ENCODE results near the gene OR4D2.

DNA sequence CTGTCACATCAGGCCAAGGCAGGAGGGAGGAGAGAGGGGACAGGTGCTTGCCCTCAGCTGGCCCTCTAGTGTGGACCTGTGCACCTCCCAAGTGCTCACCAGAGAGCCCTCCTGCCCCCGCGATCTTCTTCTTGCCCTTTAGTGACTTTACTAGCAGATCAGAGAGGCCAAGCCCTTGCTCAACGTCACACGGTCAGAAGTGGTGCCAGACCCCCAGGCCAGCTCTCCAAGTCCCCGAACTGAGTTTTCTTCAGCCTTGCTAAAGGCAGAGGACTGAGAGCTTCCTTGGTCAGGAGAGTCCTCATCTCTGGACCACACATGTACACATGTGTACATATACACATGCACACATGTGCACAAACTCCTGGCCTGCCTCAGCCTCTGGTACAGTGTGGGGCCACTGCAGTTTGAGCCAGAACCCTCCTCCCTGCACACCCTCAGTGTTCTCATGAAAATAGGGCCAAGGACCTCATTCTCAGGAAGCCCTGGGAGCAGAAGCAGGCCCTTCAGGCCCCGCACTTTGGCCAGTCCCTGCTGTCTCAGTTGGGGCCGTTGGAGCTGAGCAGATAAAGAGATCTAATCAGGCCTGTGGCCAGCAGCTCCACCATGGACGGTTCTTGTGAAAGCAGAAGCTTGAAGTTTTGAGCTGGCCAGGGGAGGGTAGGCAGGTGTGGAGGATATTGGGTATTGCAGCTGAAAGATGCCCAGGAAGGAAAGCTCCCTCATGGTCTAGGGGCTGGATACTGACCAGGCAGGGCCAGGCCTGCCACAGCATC, 18.4 kb downstream of the OR4D2 start:
- TF ChIP-seq, protein P1, sequence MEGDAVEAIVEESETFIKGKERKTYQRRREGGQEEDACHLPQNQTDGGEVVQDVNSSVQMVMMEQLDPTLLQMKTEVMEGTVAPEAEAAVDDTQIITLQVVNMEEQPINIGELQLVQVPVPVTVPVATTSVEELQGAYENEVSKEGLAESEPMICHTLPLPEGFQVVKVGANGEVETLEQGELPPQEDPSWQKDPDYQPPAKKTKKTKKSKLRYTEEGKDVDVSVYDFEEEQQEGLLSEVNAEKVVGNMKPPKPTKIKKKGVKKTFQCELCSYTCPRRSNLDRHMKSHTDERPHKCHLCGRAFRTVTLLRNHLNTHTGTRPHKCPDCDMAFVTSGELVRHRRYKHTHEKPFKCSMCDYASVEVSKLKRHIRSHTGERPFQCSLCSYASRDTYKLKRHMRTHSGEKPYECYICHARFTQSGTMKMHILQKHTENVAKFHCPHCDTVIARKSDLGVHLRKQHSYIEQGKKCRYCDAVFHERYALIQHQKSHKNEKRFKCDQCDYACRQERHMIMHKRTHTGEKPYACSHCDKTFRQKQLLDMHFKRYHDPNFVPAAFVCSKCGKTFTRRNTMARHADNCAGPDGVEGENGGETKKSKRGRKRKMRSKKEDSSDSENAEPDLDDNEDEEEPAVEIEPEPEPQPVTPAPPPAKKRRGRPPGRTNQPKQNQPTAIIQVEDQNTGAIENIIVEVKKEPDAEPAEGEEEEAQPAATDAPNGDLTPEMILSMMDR (IDR thresholded peaks at IDR 0.05; ENCODE audit: low read depth, low read length): no peak
- no peak for TF ChIP-seq EZH2phosphoT487 (IDR thresholded peaks at IDR 0.05; ENCODE audit: low read depth)
